NCI-H2029 (cell line): Measurements from ENCODE around the gene SNRNP200.

Experiments used
- DNase-seq: peaks from one replicate; lab custom pipeline; 2025; lab: John Stamatoyannopoulos, UW

The SNRNP200 gene

GRCh38 chr2:96251721-96252292 is 53.5 kb downstream of the SNRNP200 start:
- DNase-seq = no peak

- DNase-seq = no peak
Measured at GRCh38 chr2:96250188-96250587, 55.2 kb downstream of the SNRNP200 start.

- no peak for DNase-seq
Measured at GRCh38 chr2:96249654-96250053, 55.7 kb downstream of the SNRNP200 start.

GRCh38 chr2:96248624-96249023 is 56.7 kb downstream of the SNRNP200 start:
- DNase-seq = no peak

GRCh38 chr2:96247896-96248295 is 57.5 kb downstream of the SNRNP200 start:
- no peak for DNase-seq

GRCh38 chr2:96247009-96247408 is 58.3 kb downstream of the SNRNP200 start:
- no peak for DNase-seq

GRCh38 chr2:96245609-96246390 is 59.5 kb downstream of the SNRNP200 start:
- DNase-seq = no peak

- no peak for DNase-seq
Measured at GRCh38 chr2:96243843-96244242, 61.5 kb downstream of the SNRNP200 start.

- DNase-seq = no peak
Measured at GRCh38 chr2:96241900-96242611, 63.3 kb downstream of the SNRNP200 start.

GRCh38 chr2:96241227-96241626 is 64.1 kb downstream of the SNRNP200 start:
- no peak for DNase-seq

- DNase-seq = no peak
Measured at GRCh38 chr2:96240341-96241038, 64.9 kb downstream of the SNRNP200 start.

GRCh38 chr2:96239745-96240264 is 65.5 kb downstream of the SNRNP200 start:
- no peak for DNase-seq

GRCh38 chr2:96239091-96239490 is 66.3 kb downstream of the SNRNP200 start:
- no peak for DNase-seq

GRCh38 chr2:96238266-96238665 is 67.1 kb downstream of the SNRNP200 start:
- no peak for DNase-seq

GRCh38 chr2:96236882-96237281 is 68.5 kb downstream of the SNRNP200 start:
- DNase-seq = no peak

- DNase-seq = no peak
Measured at GRCh38 chr2:96233880-96234316, 71.4 kb downstream of the SNRNP200 start.

- DNase-seq = no peak
Measured at GRCh38 chr2:96233436-96233835, 71.9 kb downstream of the SNRNP200 start.

GRCh38 chr2:96231316-96231715 is 74.0 kb downstream of the SNRNP200 start:
- no peak for DNase-seq

- DNase-seq = no peak
Measured at GRCh38 chr2:96225016-96225533, 80.3 kb downstream of the SNRNP200 start.
